HG03442 (cell line): ENCODE results near the gene ARHGAP27.

ENCODE experiments used
- ATAC-seq: cut with Tn5 transposase; IDR thresholded peaks from one replicate; pipeline ENCODE4 v1.9.1; 2021; ENCODE audit warnings: mild to moderate bottlenecking, moderate library complexity; ENCODE audit not compliant: unreplicated experiment

ARHGAP27 gene

GRCh38 chr17:45408611-45409421, 23.9 kb downstream of the ARHGAP27 start:
- ATAC-seq = no peak

- ATAC-seq = no peak
Measured at GRCh38 chr17:45406107-45406506, 26.6 kb downstream of the ARHGAP27 start.

DNA sequence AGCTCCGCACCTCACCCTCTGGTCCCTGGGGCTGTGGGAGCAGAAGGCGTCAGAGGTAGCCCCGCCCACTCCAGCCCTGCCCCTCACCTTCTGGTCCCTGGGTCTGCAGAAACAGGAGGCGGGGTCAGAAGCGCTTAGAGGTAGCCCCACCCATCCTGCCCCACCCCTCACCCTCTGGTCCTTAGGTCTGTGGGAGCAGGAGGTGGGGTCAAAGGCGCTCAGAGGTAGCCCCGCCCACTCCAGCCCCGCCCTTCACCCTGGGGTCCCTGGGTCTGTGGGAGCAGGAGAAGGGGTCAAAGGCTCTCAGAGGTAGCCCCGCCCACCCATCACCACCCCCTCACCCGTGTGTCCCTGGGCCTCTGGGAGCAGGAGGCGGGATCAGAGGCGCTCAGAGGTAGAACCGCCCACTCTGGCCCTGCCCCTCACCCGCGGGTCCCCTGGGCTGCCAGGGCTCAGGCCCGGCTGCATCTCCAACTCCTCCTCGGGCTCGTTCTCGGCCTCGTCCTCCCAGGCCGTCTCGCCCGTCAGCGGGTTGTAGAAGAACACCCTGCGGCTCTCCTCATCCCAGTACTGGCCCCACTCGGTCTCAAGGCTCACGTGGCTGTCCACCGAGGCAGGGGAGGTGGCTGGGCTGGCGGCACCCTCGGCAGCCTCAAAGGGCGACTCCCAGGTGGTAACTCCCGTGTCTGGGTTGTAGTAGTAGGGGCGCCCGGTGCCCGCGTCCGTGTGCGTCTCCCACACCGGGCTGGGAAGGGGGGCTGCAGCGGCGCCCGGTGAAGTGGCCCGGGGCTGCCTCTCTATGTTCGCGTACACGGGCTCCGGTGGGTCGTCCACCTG, 27.2 kb downstream of the ARHGAP27 start:
- no peak for ATAC-seq

- ATAC-seq = no peak
Measured at GRCh38 chr17:45404870-45405249, 27.8 kb downstream of the ARHGAP27 start.

DNA sequence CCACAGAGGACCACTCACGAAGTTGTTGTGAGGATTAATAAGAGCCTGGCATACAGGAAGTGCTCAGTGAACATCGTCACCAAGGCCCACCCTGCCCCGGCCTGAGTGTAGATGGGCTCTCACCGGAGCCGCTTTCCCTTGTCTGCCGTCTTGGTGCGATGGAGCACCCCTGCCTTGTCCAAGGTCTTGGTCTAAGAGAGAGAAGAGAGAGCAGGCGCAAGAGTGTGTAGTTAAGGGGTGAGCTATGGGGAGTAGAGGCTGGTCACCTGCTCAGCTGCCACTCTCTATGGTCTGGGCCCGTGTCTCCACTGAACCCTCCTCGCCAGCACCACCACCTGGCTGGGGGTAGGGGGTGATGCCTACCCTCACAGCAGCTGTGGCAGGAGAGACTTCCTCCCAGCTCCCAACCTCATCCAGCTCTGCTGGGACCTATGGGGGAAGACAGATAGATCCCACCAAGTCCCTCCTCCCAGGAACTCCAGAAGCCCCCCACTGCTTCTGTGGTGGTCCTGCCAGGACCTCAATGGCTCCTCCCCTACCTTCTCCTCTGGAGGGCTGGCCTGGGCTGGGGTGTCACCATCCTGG, 28.7 kb downstream of the ARHGAP27 start:
- no peak for ATAC-seq

- ATAC-seq = no peak
Measured at GRCh38 chr17:45402916-45403315, 29.8 kb downstream of the ARHGAP27 start.

DNA sequence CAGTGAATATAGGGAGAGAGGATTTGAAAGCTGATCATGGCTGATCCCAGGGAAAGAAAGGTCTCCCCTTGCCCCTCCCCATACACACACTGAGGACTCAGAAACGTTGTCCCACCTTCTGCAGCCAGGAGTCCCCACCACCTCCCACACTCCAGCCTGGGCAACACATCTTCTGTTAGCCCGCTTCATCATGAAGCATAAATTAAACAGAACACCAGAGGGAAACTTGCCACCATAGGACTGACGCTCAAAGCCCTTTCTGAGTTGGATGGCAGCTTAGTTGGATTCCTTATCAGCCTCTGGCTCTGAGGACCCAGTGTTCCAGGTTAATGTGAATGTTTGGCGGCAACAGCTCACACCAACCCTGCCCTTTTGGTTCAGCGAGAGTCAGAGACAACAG, 33.9 kb downstream of the ARHGAP27 start:
- ATAC-seq = no peak

- ATAC-seq = no peak
Measured at GRCh38 chr17:45397796-45398195, 34.9 kb downstream of the ARHGAP27 start.

DNA sequence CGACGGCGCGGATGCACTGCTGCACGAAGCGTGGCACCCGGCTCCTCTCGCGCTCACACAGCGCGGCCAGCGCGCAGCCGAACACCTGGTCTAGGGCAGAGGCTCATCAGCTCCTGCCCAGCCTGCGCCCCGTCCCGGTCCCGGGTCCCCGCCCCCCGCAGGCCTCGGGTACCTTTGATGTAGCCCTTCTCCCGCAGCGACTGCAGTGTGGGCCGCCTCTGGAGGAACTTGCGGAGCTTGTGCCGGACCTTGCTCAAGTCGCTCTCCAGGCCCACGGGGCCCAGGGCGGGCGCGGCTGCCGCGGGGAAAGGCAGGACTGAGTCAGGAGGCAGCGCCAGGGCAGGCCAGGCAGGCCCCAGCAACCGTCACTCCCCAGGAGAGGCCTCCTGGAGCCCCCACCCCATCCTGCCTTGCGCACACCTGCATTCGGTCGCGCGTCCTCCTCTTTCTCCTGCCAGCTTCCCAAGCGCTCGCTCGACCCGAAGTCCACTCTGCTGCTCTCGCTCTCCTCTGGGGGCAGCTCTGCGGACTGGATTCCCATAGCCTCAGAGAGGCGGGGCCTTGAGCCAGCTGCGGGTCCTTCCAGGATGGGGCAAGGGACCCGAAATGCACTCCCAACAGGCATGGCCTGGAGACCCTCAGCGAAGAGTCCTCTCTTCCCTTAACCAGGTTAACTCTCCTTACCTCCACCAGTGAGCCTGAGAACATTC, 36.0 kb downstream of the ARHGAP27 start:
- ATAC-seq = no peak

DNA sequence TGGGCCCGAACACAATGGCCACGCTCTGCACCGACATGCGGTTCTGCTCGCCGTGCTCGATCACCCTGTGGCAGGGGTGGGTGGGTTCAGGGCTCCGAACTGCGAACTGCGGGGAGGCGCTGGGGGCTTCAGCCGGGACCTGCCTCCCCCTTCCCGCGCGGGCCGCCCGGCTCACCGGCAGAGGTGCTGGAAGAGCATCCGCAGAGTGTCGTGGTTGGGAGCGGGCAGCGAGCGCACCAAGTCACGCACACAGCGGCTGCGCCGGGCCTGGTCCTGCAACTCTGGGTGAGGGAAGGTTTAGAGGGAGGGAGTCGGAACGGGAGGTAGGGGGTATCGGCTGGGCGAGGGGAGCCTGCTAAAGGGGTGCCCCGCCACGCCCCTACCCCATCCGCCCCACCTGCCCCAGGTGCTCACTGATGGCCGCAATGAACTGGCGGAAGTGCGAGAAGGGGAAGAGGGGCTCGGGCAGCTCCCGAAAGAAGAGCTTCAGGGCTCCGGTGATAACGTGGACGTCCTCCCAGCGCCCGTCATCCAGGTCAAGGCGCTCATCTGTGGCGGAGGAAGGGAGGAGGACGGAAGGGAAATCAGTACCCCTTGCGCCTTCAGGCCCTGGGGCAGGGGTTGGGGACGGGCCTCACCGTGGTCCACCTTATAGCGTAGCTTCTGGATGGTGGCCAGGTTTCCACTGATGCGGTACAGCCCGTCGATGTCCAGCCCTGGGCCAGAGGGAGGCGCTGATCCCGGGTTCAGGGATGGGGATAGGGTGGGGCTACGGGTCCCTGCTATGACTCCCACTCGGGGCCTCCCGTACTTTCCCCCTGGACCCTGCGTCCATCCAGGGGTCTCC, 36.9 kb downstream of the ARHGAP27 start:
- no peak for ATAC-seq

- ATAC-seq = no peak
Measured at GRCh38 chr17:45394913-45395568, 37.6 kb downstream of the ARHGAP27 start.

GRCh38 chr17:45394564-45394912, 38.1 kb downstream of the ARHGAP27 start:
- ATAC-seq = no peak

DNA sequence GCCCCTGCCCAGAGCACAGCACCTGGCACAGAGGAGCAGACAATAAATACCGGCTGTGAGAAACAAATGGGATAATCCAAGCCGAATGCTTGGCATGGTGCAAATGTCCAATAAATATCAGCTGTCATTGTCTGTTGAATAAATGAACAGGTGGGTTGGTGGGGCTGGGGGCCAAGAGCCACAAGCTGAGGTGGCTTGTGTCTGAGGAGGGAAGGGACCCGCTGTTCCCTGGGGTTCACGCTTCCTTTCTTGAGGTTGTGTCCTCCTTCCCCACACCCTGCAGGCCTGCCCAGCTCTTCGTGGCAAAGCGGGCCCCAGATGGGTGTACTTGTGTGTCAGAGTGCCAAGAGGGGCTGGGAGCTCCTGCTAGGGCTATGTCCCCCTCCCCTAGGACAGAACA, 38.6 kb downstream of the ARHGAP27 start:
- no peak for ATAC-seq

DNA sequence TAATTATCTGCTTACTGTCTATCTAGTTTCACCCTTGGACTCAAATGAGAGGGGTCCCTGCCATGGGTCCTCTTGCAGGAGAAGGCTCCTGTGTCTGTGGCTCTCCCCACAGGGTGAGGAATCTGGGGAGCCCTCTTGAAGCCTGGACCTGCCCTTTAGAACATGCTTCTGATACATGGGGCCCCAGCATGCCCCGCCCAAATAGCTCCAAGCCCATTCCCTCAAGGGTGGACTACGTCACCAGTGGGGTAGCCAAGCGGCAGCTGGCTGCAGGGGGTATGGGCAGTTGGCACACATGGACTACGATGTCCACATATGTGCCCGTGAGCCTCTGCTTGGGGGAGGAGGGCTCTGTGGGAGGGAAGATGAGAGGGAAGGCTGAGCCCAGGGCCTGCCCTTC, 39.3 kb downstream of the ARHGAP27 start:
- ATAC-seq = no peak

DNA sequence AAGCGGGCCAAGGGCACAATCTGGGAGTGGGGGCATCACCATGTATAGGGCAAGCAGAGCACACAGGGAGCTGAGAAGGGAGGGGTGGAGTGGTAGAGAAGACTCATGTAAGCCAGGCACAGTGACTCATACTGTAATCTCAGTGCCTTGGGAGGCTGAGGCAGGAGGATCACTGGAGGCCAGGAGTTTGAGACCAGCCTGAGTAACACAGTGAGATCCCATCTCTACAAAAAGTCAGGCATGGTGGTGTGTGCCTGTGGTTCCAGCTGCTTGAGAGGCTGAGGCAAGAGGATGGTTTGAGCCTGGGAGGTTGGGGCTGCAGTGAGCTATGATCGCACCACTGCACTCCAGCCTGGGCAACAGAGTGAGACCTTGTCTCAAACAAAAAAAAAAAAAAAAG, 40.8 kb downstream of the ARHGAP27 start:
- ATAC-seq = no peak

GRCh38 chr17:45391291-45391690, 41.4 kb downstream of the ARHGAP27 start:
- no peak for ATAC-seq

DNA sequence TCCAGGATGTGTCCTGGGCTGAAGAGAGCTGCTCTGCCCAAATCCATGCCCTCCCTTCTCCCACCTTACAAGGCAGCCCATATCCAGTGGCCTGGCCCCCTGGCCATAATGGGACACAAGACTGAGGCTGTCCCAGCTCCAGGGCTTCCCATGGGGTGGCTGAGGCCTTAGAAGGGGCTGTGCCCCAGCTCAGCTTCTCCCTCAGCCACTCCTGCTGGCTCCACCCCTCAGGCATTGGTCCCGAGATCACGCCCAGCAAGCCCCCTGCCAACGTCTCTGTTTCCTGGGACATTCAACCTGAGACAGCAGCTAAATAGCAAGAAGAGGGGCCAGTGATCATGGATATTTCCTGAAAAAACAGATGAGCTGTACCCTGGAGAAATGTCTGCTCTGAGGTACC, 43.3 kb downstream of the ARHGAP27 start:
- ATAC-seq = no peak

- no peak for ATAC-seq
Measured at GRCh38 chr17:45388604-45389325, 43.9 kb downstream of the ARHGAP27 start.

DNA sequence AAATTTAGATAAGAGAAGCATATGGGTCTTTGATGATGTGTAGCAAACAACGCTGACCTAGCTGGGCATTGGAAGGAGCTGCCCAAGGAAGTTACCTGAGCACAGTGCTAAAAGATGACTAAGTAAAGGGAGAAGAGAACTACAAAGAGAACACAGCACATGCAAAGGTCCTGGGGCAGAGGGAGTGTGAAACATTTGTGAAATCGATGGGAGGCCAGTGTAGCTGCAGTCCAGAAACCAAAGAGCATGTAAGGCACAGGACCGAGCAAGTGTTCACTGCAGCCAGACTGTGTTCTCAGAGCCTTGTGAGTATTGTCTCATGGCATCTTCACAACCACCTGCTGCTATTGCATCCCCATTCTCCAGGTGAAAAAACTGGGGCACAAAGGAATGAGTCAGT, 44.9 kb downstream of the ARHGAP27 start:
- no peak for ATAC-seq
